ENCODE measurements around the gene KIAA2012. TPM values are rescaled to one million over a fixed set of nuclear protein-coding genes. Genes with fewer than 3 reads are reported as not detected.

The KIAA2012 gene
- total and polyA plus RNA-seq, 2 of the 4 experiments (the other 2 are of a cell fraction) = under 0.01 to 0.09 TPM

DNA sequence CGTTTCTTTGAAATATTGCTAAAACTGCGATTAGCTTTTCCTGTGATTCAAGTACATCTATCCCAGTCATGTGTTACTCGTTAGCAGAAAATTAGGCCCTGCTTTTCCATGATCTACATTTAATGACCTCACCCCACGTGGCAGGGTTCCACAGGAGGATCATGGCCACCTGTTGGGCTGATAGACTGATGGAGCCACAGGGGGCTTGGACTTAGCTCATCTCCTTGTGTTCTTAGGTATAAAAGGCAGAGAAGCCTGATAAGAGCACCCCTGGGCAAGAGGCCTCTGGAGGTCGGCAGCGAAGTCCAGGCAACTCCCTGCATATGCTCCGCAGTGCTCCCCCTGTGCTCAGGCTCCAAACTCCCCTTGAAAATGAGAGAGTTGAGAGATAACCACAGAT, 26.5 kb upstream of the KIAA2012 start:
- Histone ChIP-seq H3K18ac (ENCODE audit: low read depth, low read length) (no peak overlapping the region), H3K4me3 (ENCODE audit: insufficient read depth, low read depth, low read length) (no peak overlapping the region), H4K8ac (ENCODE audit: low read depth in 2 of 2, low read length in 2 of 2) (no peak overlapping the region), H4K20me1 (ENCODE audit: insufficient read depth, low read length) (no peaks in the 10 kb centered on the region), H2BK120ac (ENCODE audit: low read depth, low read length) (no peak overlapping the region), H3K4me1 (ENCODE audit: control insufficient read depth, insufficient read depth, low read length) (peaks cover 9% of the 10 kb centered on the region), H3K4ac (ENCODE audit: low read depth, low read length) (no peak overlapping the region; the same call in 1 of the 2 replicates), H2AK9ac (replicated peaks; ENCODE audit: low read depth, low read length, poor library complexity) (no peak overlapping the region), H4K5ac (ENCODE audit: low read depth, low read length) (no peak overlapping the region), H3K9me1 (ENCODE audit: insufficient read depth, low read length) (peaks cover 7% of the 10 kb centered on the region), H4K91ac (ENCODE audit: insufficient read depth, low read depth, low read length) (no peak overlapping the region), H3K23ac (ENCODE audit: low read depth, low read length) (no peak overlapping the region), H3K27me3 (ENCODE audit: control insufficient read depth, insufficient read depth, low read length) (no peaks in the 10 kb centered on the region), H3K79me1 (ENCODE audit: low read depth in 1 of 2, low read length in 2 of 2) (peaks cover 6 to 11% of the 10 kb centered on the region in 2 experiments; a peak in 3 of 4 replicates), H2BK15ac (ENCODE audit: low read depth, low read length) (no peak overlapping the region), H3K14ac (replicated peaks; ENCODE audit: low read depth, low read length) (no peak overlapping the region), H3K4me2 (ENCODE audit: low read depth, low read length) (no peak overlapping the region), H2BK5ac (ENCODE audit: low read depth, low read length, poor library complexity, severe bottlenecking) (no peak overlapping the region), H3K27ac (ENCODE audit: insufficient read depth, low read length) (no peak overlapping the region), H3K9me3 (ENCODE audit: control insufficient read depth, insufficient read depth, low read length) (no peaks in the 10 kb centered on the region), H3K36me3 (ENCODE audit: control insufficient read depth, insufficient read depth, low read length) (no peaks in the 10 kb centered on the region), H2BK20ac (ENCODE audit: low read depth, low read length) (no peak overlapping the region), H3K56ac (ENCODE audit: extremely low read depth, insufficient read depth, low read length) (no peak overlapping the region), H3K9ac (ENCODE audit: low read depth, low read length) (no peak overlapping the region), H2AK5ac (ENCODE audit: low read depth, low read length) (no peak overlapping the region), H2AFZ (replicated peaks; ENCODE audit: low read length, poor library complexity) (no peak overlapping the region)
- POLR2A ChIA-PET (ENCODE audit: unreplicated experiment) = no interaction called here
- TF ChIP-seq SMC3 (IDR thresholded peaks at IDR 0.05; ENCODE audit: low read depth, low read length) (no peak), RFX5 (IDR thresholded peaks at IDR 0.05; ENCODE audit: low read depth, low read length) (no peak), MXI1 (IDR thresholded peaks at IDR 0.05; ENCODE audit: borderline replicate concordance, low read depth, low read length) (no peak), CEBPB (IDR thresholded peaks at IDR 0.05; ENCODE audit: low read depth, low read length) (no peak), CHD1 (IDR thresholded peaks at IDR 0.05; ENCODE audit: low read depth, low read length) (no peak), BHLHE40 (IDR thresholded peaks at IDR 0.05; ENCODE audit: low read depth, low read length) (no peak)
- ATAC-seq (ENCODE audit: low read depth) (no peak), DNase-seq (no peak)
- in situ Hi-C loops (cut with MboI; ENCODE audit: low sequenced_read_pairs) (no loop called here), intact Hi-C loops (cut with micrococcal nuclease) (no loop called here), dilution Hi-C loops (cut with HindIII; ENCODE audit: low sequenced_read_pairs, unreplicated experiment) (no loop called here)
- WGBS, 2 experiments (ENCODE audit: extremely low coverage in 2 of 2, insufficient read length in 1 of 2) = no CpG with 5 or more reads among the region's 7 CpGs
- BruUV-seq (replicated peaks) = no TSS peak
- CTCF ChIA-PET = interaction anchor here (0.5 kb wide), 1 partner anchor 200 kb away, joined by 3 read pairs; no protein-coding TSS in a partner anchor

Data from IMR-90 (cell line).